HepG2 (cell line): ENCODE data around the gene HSPB7. TPM values are rescaled to one million over a fixed set of nuclear protein-coding genes. Genes with fewer than 3 reads are reported as not detected.

Experiments
- BCL6 ChIP-seq: IDR thresholded peaks from 2 replicates; pipeline ENCODE4 v1.6.1; 2016; ENCODE audit warnings: missing genetic modification reagents, missing compliant biosample characterization
- GATAD2A ChIP-seq: IDR thresholded peaks from 2 replicates; pipeline ENCODE4 v1.6.1; 2016
- HOXA5 ChIP-seq: sonication (generic); formaldehyde crosslinking; IDR thresholded peaks from 2 replicates; pipeline ENCODE4 v1.4.0; 2020; ENCODE audit warnings: missing genetic modification reagents
- KDM2A ChIP-seq: sonication (generic); formaldehyde crosslinking; IDR thresholded peaks from 2 replicates; pipeline ENCODE4 v1.4.0; 2020; ENCODE audit warnings: low read depth, missing genetic modification reagents, borderline replicate concordance
- MIER2 ChIP-seq: IDR thresholded peaks from 2 replicates; pipeline ENCODE4 v1.6.1; 2016; ENCODE audit warnings: missing biosample characterization, missing genetic modification reagents
- ONECUT2 ChIP-seq: sonication (generic); formaldehyde crosslinking; IDR thresholded peaks from 2 replicates; pipeline ENCODE4 v1.4.0; 2020; ENCODE audit warnings: missing genetic modification reagents
- PRMT3 ChIP-seq: sonication (generic); formaldehyde crosslinking; IDR thresholded peaks from 2 replicates; pipeline ENCODE4 v1.8.1; 2022; ENCODE audit warnings: low read depth, mild to moderate bottlenecking, moderate library complexity, missing genetic modification reagents, borderline replicate concordance
- REPIN1 ChIP-seq: sonication (generic); formaldehyde crosslinking; IDR thresholded peaks from 2 replicates; pipeline ENCODE4 v1.8.0; 2022; ENCODE audit warnings: missing genetic modification reagents, low read depth, mild to moderate bottlenecking, borderline replicate concordance
- SAFB2 ChIP-seq: sonication (generic); formaldehyde crosslinking; IDR thresholded peaks from 2 replicates; pipeline ENCODE4 v1.5.1; 2020; ENCODE audit warnings: missing genetic modification reagents, low read depth, mild to moderate bottlenecking, borderline replicate concordance
- SALL1 ChIP-seq: sonication (generic); formaldehyde crosslinking; IDR thresholded peaks from 2 replicates; pipeline ENCODE4 v1.8.0; 2022; ENCODE audit warnings: mild to moderate bottlenecking, missing genetic modification reagents
- SOX13 ChIP-seq, 3 experiments: fragments of 450-650 bp in 1 of 3; sonication (generic) in 1 of 3; formaldehyde crosslinking in 1 of 3; IDR thresholded peaks in 2 of 3; conservative IDR thresholded peaks in 1 of 3; 2 replicates each; pipeline versions ENCODE4 v1.5.0 to v1.6.1; 2016 to 2020; ENCODE audit warnings: antibody characterized with exemption in 1 of 3, mild to moderate bottlenecking in 1 of 3, missing compliant biosample characterization in 1 of 3, missing genetic modification reagents in 1 of 3, moderate library complexity in 1 of 3
- ZBTB2 ChIP-seq: sonication (generic); formaldehyde crosslinking; IDR thresholded peaks from 2 replicates; pipeline ENCODE4 v1.8.0; 2022; ENCODE audit warnings: low read depth, missing genetic modification reagents
- ZBTB42 ChIP-seq: sonication (generic); formaldehyde crosslinking; IDR thresholded peaks from 2 replicates; pipeline ENCODE4 v1.5.0; 2020; ENCODE audit warnings: mild to moderate bottlenecking, missing genetic modification reagents
- ZFX ChIP-seq: sonication (generic); formaldehyde crosslinking; IDR thresholded peaks from 2 replicates; pipeline ENCODE4 v1.4.0; 2020; ENCODE audit warnings: mild to moderate bottlenecking, low read depth, missing genetic modification reagents, moderate library complexity
- ZNF280B ChIP-seq: sonication (generic); formaldehyde crosslinking; IDR thresholded peaks from 2 replicates; pipeline ENCODE4 v1.5.0; 2020; ENCODE audit warnings: missing genetic modification reagents, mild to moderate bottlenecking, borderline replicate concordance
- ZNF501 ChIP-seq: sonication (generic); formaldehyde crosslinking; IDR thresholded peaks from 2 replicates; pipeline ENCODE4 v1.5.1; 2020; ENCODE audit warnings: mild to moderate bottlenecking, moderate library complexity, missing genetic modification reagents
- ZNF556 ChIP-seq: sonication (generic); formaldehyde crosslinking; IDR thresholded peaks from 2 replicates; pipeline ENCODE4 v1.4.0; 2020; ENCODE audit warnings: mild to moderate bottlenecking, missing genetic modification reagents, borderline replicate concordance
- ZNF83 ChIP-seq: sonication (generic); formaldehyde crosslinking; IDR thresholded peaks from 2 replicates; pipeline ENCODE4 v1.4.0; 2020; ENCODE audit warnings: missing genetic modification reagents, mild to moderate bottlenecking, borderline replicate concordance
- polyA plus RNA-seq, 8 experiments: library from polyadenylated mRNA; depleted of rRNA in 3 of 8; stranded (reverse) in 7 of 8; unstranded in 1 of 8; fragments of >200 nt; fragmentation: Illumina TruSeq in 4 of 8; extraction: Trizol in 4 of 8; gene quantifications; 2 replicates each; pipeline versions ENCODE4 v1.2.1 to v1.2.3, GENCODE V29; 2011 to 2016; ENCODE audit warnings: low read depth in 4 of 8, missing spikeins in 1 of 8, mixed read lengths in 1 of 8; ENCODE audit not compliant: insufficient read depth in 1 of 8
- total RNA-seq, 5 experiments: library from RNA; depleted of rRNA; stranded (reverse); fragments of >200 nt; fragmentation: Illumina TruSeq; extraction: Trizol; gene quantifications; 2 replicates each; pipeline ENCODE4 v1.2.3, GENCODE V29; 2016; ENCODE audit warnings: low read depth in 1 of 5
- TF ChIP-seq, protein P1 (sequence below): sonication (generic); formaldehyde crosslinking; IDR thresholded peaks from 2 replicates; pipeline ENCODE4 v1.4.0; 2020; ENCODE audit warnings: missing genetic modification reagents
- TF ChIP-seq, protein P2 (sequence below): sonication (generic); formaldehyde crosslinking; IDR thresholded peaks from 2 replicates; pipeline ENCODE4 v1.4.0; 2020; ENCODE audit warnings: missing genetic modification reagents

Gene HSPB7
- total and polyA plus RNA-seq, 2 of the 13 experiments (the other 11 are each of a cell fraction or from before 2014, with no cell fraction given) = 0.20 TPM; not detected in 1

DNA sequence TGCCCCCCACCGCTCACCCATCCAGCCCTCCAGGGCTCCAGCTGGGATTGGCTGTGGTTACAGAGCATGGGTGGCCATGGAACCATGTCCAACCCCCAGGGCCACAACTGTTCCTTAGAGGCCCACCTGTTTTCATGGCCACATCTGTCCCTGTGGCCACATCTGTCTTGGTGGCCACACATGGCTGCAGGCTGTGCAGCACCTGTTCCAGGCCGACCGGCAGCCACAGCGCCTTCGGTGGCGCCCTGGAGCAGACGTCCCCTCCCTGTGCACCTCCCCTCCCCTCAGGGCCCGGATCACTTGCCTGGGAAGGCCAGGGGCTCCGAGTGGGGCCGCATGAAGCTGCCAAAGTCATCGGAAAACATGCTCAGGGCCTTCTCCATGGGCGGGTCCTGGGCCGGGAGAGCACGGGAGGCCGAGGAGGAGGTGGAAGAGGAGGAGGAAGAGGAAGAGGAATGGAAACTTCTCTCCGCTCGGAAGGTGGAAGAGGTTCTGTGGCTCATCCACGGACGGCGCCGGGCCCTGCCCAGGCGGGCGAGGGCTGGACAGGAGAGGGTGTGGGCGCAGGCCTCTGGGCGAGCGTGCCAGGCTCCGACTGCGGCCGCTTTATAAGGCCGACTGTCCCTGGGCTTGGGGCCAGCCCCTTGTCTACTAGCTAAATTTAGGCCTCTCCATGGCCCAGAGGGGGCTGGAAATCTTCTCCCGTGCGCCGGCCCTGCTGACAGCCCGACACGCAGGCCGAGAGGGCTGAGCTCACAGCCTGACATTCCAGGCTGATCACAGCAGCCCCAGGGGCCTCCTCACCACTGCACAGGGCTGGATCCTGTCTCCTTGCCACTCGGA is at the start of gene HSPB7 (continued):
- TF ChIP-seq SOX13 (IDR thresholded peaks at IDR 0.05) (no peak), SOX13 (CRISPR knock-in tag; conservative IDR thresholded peaks at IDR 0.05 in 1 of 2, IDR thresholded peaks at IDR 0.05 in 1 of 2) (no peak), ZNF501 (peak; percentile 32; the same call in 1 of the 2 replicates), PRMT3 (CRISPR knock-in tag) (0 out of 2 replicates have a peak, but pooled peaks have one; percentile 34), ZNF556 (CRISPR knock-in tag) (peak; percentile 59; the same call in 1 of the 2 replicates), ZNF83 (CRISPR knock-in tag) (no peak), ZBTB42 (CRISPR knock-in tag) (0 out of 2 replicates have a peak, but pooled peaks have one; percentile 88), ZBTB2 (CRISPR knock-in tag) (no peak), REPIN1 (CRISPR knock-in tag) (no peak), ZFX (CRISPR knock-in tag) (peak; percentile 77), ZNF280B (CRISPR knock-in tag) (no peak), SALL1 (CRISPR knock-in tag) (peak; percentile 42), KDM2A (CRISPR knock-in tag) (peak; percentile 33; the same call in 1 of the 2 replicates), BCL6 (CRISPR knock-in tag) (0 out of 2 replicates have a peak, but pooled peaks have one; percentile 9), SAFB2 (CRISPR knock-in tag) (no peak), HOXA5 (no peak), GATAD2A (CRISPR knock-in tag) (0 out of 2 replicates have a peak, but pooled peaks have one; percentile 29), ONECUT2 (CRISPR knock-in tag) (no peak), MIER2 (CRISPR knock-in tag) (no peak)
- TF ChIP-seq, protein P1, sequence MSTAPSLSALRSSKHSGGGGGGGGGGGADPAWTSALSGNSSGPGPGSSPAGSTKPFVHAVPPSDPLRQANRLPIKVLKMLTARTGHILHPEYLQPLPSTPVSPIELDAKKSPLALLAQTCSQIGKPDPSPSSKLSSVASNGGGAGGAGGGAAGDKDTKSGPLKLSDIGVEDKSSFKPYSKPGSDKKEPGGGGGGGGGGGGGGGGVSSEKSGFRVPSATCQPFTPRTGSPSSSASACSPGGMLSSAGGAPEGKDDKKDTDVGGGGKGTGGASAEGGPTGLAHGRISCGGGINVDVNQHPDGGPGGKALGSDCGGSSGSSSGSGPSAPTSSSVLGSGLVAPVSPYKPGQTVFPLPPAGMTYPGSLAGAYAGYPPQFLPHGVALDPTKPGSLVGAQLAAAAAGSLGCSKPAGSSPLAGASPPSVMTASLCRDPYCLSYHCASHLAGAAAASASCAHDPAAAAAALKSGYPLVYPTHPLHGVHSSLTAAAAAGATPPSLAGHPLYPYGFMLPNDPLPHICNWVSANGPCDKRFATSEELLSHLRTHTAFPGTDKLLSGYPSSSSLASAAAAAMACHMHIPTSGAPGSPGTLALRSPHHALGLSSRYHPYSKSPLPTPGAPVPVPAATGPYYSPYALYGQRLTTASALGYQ (CRISPR knock-in tag) = no peak
- TF ChIP-seq, protein P2, sequence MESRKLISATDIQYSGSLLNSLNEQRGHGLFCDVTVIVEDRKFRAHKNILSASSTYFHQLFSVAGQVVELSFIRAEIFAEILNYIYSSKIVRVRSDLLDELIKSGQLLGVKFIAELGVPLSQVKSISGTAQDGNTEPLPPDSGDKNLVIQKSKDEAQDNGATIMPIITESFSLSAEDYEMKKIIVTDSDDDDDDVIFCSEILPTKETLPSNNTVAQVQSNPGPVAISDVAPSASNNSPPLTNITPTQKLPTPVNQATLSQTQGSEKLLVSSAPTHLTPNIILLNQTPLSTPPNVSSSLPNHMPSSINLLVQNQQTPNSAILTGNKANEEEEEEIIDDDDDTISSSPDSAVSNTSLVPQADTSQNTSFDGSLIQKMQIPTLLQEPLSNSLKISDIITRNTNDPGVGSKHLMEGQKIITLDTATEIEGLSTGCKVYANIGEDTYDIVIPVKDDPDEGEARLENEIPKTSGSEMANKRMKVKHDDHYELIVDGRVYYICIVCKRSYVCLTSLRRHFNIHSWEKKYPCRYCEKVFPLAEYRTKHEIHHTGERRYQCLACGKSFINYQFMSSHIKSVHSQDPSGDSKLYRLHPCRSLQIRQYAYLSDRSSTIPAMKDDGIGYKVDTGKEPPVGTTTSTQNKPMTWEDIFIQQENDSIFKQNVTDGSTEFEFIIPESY (CRISPR knock-in tag) = no peak
